Mucosa of descending colon (tissue), 3 donors: ENCODE measurements around the gene EIF2A. TPM values are rescaled to one million over a fixed set of nuclear protein-coding genes. Genes with fewer than 3 reads are reported as not detected.

ENCODE experiments used
- ATAC-seq: fragments of 200-7000 bp; cut with Tn5 transposase; one replicate; pipeline ENCODE4 v1.9.1; 2020; ENCODE audit warnings: mild to moderate bottlenecking, moderate library complexity
- DNase-seq, 3 donors: peaks; one replicate each; pipeline ENCODE4 v3.0.0-alpha.2; 2020
- H3K36me3 ChIP-seq: fragments of 200-600 bp; one replicate; pipeline ENCODE4 v1.8.0; 2021; ENCODE audit warnings: low read depth, mild to moderate bottlenecking
- H3K4me1 ChIP-seq: fragments of 200-600 bp; one replicate; pipeline ENCODE4 v1.8.0; 2021; ENCODE audit warnings: low read depth, mild to moderate bottlenecking
- H3K4me3 ChIP-seq: fragments of 200-600 bp; one replicate; pipeline ENCODE4 v1.8.0; 2021; ENCODE audit warnings: mild to moderate bottlenecking
- H3K9me3 ChIP-seq: fragments of 200-600 bp; one replicate; pipeline ENCODE4 v1.8.0; 2021; ENCODE audit warnings: mild to moderate bottlenecking
- intact Hi-C, 2 donors: fragments of 100-400 bp; cut with DNase I in 1 of 2; cut with micrococcal nuclease in 1 of 2; formaldehyde crosslinking; loops; one replicate each; pipeline versions ENCODE4 v1.11.0 to v1.11.1; 2022; cut with DNase I, micrococcal nuclease
- total RNA-seq, 3 donors: library from RNA; stranded (reverse); fragmentation: NEBNext Ultra II Directional in 2 of 3; extraction: Animal tissue kit (Norgen Biotek cat#: 25700) in 2 of 3; gene quantifications; one replicate each; pipeline versions ENCODE4 v1.2.1 to v1.2.4, GENCODE V29; 2021 to 2023
- TF ChIP-seq, protein P1 (sequence below): fragments of 200-600 bp; IDR thresholded peaks from one replicate; pipeline ENCODE4 v1.8.0; 2022; ENCODE audit warnings: antibody characterized with exemption, mild to moderate bottlenecking
- donor health status: DM: no; HTN: no; CAD: no; lungs with moderate emphysema.
- donor health status: DM: no; HTN: no; CAD: no.
- donor health status: DM: no; HTN: yes; CAD: no.

Gene EIF2A
- total RNA-seq, 3 donors from 2014 or later = 67.4 to 78.9 (median 74.1) TPM

- Histone ChIP-seq H3K36me3 (no peaks in the 10 kb centered on the region), H3K9me3 (no peaks in the 10 kb centered on the region), H3K4me3 (no peak overlapping the region), H3K4me1 (no peaks in the 10 kb centered on the region)
- no peak for ATAC-seq
- intact Hi-C loops = no loop called here
- DNase-seq = no peak
- TF ChIP-seq, protein P1, sequence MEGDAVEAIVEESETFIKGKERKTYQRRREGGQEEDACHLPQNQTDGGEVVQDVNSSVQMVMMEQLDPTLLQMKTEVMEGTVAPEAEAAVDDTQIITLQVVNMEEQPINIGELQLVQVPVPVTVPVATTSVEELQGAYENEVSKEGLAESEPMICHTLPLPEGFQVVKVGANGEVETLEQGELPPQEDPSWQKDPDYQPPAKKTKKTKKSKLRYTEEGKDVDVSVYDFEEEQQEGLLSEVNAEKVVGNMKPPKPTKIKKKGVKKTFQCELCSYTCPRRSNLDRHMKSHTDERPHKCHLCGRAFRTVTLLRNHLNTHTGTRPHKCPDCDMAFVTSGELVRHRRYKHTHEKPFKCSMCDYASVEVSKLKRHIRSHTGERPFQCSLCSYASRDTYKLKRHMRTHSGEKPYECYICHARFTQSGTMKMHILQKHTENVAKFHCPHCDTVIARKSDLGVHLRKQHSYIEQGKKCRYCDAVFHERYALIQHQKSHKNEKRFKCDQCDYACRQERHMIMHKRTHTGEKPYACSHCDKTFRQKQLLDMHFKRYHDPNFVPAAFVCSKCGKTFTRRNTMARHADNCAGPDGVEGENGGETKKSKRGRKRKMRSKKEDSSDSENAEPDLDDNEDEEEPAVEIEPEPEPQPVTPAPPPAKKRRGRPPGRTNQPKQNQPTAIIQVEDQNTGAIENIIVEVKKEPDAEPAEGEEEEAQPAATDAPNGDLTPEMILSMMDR = no peak
These were observed 20.7 kb downstream of the EIF2A start for GRCh38 chr3:150567328-150567727.

DNA sequence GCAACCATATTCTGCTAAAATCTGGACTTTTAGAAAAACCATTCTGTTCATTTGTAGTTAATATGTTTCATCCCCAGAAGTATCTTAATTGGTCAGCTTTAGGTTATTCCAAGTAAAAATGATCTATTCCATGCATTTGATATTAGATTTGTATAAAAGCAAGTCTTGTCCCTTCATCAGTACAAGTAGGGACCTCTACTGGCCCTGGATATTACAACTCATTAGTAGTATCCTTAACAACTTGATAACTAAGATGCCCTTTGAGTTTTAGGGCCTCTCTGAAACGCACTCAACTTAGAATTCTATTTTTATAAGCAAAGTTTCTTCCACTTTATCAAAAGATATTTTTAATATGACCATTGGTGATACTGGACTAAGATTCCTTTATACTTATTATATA lies 31.3 kb downstream of the EIF2A start:
- Histone ChIP-seq H3K4me1 (no peaks in the 10 kb centered on the region), H3K4me3 (no peak overlapping the region), H3K9me3 (no peaks in the 10 kb centered on the region), H3K36me3 (no peaks in the 10 kb centered on the region)
- ATAC-seq (no peak), DNase-seq (no peak)
- TF ChIP-seq, protein P1 = no peak
- intact Hi-C loops = no loop called here

DNA sequence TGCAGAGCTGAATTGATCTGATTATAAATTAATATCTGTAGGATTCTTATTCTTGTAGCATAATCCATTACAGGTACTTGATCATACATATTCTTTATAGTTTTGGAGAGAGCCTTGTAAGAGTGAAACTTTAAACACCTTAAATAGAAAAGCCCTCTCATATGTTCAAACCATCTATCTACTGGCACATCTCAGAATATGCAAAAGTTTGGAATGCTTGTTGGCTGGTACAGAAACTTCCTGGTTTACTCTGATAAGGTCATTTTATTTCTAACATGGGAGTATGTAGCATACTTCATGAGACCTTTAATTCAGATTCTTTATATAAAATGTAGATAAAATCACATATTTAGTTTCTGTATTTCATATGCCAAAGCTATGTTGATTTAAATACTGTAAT lies 34.6 kb downstream of the EIF2A start:
- no peaks in the 10 kb centered on the region for H3K4me1 ChIP-seq
- TF ChIP-seq, protein P1 = no peak
- intact Hi-C loops = no loop called here
- H3K9me3 ChIP-seq = no peaks in the 10 kb centered on the region
- no peaks in the 10 kb centered on the region for H3K36me3 ChIP-seq
- H3K4me3 ChIP-seq = no peak overlapping the region
- no peak for DNase-seq
- no peak for ATAC-seq

DNA sequence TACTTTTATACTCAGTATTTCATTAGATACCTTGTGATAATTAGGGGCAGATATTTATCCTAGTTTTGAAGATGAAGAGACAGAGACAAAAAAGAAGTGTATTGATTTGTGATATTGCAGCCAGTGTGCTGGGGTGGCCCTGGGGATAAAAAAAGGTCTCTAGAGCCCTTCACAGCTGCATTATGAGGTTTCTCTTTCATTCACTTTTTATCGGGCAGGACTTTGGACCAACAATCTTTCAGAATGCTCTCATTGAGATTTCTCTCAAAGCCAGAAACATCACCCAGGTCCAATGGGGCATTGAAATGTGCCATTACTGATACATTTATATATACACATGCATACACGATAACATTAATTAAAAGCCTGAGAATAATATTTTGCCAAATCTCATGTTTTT lies 36.0 kb downstream of the EIF2A start:
- intact Hi-C loops = no loop called here
- no peaks in the 10 kb centered on the region for H3K9me3 ChIP-seq
- no peak for DNase-seq
- H3K36me3 ChIP-seq = no peaks in the 10 kb centered on the region
- TF ChIP-seq, protein P1 = no peak
- no peak overlapping the region for H3K4me3 ChIP-seq
- ATAC-seq = no peak
- H3K4me1 ChIP-seq = no peaks in the 10 kb centered on the region

- Histone ChIP-seq H3K4me3 (no peak overlapping the region), H3K36me3 (no peaks in the 10 kb centered on the region), H3K9me3 (no peaks in the 10 kb centered on the region), H3K4me1 (no peaks in the 10 kb centered on the region)
- TF ChIP-seq, protein P1 = no peak
- DNase-seq = no peak
- no peak for ATAC-seq
- intact Hi-C loops = no loop called here
These were observed 36.4 kb downstream of the EIF2A start for GRCh38 chr3:150583028-150583427.
